HEK293T (cell line): ENCODE data around the gene AFF1.

ENCODE experiments used
- FOXA1 ChIP-seq: fragments of 450-650 bp; IDR thresholded peaks from 2 replicates; pipeline ENCODE4 v1.6.1; 2016; ENCODE audit warnings: mild to moderate bottlenecking
- L3MBTL2 ChIP-seq: fragments of 450-650 bp; conservative IDR thresholded peaks from 2 replicates; pipeline ENCODE4 v1.6.1; 2016; ENCODE audit warnings: mild to moderate bottlenecking
- ZNF384 ChIP-seq: fragments of 450-650 bp; IDR thresholded peaks from 2 replicates; pipeline ENCODE4 v1.6.1; 2016

DNA sequence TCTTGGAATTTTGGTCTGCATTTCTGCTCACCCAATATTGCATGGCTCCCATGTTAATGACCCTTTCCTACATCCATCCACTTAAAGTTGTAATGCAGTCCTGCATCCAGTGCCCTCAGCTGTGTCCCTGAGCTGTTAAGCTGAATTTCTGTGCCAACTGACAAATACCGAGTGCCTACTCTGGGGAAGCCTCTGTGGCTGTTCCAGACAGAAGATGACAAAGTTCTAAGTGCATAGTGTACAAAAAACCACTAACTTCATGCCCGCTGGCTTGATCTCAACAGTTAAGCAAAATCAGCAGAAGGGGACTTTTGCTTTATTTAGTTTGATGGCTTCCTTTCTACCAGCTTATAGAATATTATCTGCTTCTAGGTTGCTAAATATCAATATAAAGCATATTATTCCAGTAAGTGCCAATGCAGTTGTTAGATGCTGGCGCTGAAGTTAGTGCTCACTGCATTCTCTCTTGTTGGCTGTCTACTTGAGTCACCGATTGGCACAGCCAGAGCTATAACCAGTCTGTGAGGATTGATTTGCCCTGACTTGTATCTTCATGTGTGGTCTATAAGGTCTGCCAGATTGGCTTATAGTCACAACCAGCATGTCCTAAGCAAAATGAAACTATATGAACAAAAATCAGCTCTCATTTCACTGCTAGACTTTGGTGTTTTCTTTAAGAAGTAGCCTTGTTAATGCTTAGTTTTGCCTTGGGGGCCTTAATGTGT lies 186.7 kb downstream of the AFF1 start:
- no peak for TF ChIP-seq ZNF384
- no peak for TF ChIP-seq FOXA1
- no peak for TF ChIP-seq L3MBTL2
